Activated CD4-positive, alpha-beta T cell treated with anti-CD3 and anti-CD28 coated beads, Interleukin-2, amount 50 U/mL, for 4 hours (primary cell): ENCODE measurements around the gene ISG20L2.

ENCODE experiments used
- DNase-seq, 2 experiments: peaks; one replicate each; pipeline ENCODE4 v3.0.0-alpha.2; 2020

ISG20L2 gene

DNA sequence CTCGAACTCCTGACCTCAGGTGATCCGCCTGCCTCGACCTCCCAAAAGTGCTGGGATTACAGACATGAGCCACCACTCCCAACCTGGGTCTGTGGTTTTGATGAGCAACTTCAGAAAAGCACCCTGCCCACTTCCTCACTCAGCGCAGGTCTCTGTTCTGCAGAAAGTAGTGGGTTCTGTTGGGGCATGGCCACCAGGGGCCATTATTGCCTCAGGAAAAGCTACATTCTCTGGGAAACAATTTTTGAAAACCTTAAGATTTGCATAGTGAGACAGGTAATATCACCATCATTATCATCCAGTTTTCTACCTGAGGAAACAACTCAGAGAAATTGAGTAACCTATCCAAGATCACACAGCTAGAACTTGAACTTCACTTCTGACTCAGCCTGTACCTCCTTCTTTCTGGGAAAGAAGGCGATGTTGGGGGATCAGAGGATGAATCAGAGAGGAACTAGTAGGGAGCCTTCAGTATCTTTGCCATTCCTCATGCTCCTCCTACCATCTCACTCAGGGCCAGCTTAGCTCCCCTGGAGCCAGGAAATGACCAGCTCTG, 44.3 kb downstream of the ISG20L2 start:
- no peak for DNase-seq

DNA sequence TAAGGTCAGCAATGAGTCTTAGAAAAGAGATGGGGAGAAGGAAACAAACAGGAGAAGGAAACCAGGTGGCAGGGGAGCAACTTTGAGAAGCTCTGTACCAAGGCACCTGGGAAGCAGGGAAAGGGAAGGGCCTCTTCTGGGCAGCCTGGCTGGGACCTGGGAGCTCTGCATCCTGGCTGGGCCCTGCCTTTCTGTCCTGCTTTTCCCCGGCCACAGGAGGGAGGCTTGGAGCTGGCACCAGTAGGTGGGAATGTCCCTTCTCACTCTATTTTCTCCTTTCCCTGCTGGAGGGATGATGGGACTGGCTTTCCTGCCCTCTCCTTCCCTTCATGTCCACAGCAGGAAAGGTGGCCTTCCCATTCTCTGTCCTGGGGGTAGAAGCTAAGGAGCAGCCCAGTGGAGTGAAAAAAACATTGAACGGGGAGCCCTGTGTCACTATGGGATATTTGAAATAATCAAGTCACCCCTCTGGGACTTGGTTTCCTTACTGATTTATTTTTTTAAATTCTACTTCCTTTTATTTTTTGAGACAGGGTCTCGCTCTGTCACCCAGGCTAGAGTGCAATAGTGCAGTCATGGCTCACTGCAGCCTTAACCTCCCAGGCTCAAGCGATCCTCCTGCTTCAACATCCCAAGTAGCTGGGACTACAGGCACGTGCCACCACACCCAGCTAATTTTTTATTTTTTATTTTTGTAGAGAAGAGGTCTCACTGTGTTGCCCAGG, 46.2 kb downstream of the ISG20L2 start:
- no peak for DNase-seq

DNA sequence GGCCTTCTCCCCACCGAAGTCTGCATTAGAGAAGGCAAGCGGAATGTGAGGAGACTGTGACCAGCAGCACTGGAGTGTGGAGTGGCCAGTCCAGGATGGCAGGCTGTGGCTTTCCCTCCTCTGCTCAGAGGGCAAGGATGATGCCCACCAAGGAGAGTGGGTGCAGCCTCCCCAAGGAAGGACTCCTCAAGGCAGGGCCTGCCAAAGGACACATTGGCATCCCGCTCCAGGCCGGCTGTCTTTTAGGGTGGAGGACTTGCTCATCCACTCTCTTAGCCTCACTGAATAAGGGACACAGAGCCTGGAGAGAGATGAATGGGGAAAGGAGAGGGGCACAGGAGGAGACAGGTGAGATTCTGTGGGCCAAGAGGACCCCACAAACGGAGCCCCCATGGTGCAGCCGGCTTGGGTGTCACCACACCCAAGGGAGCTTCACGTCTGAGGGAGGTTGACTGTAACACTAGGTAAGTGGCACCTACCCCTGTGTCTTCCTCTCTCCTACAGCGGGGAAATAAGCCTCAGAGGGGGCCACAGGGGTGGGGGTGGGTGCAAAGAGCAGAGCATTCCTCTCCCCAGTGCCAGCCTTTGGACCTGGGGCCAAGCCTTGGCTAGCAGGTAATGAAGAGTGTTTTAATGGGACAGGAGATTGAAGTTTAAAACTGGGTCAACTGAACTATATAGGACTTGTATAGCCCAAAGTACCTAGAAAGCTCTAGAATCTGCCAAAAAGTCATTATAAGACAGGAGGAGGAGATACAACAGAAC, 47.2 kb downstream of the ISG20L2 start:
- DNase-seq: no peak

DNA sequence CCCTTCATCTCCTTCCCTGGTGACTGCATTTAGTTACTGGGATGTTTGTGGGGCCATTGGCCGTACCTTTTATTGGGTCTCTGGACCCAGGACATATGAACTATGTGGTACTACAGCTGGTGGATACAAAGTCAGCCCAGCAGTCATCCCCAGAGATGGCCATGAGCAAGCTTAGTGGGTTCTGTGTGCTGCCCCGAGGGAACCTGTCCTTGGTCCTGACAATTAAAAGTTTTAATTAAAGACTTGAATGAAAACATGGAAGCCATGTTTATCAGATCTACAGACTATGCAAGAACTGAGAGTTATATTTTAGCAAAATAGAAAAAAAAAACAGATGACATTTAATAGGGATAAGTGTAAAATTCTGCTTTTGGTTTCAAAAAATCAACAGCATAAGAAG, 48.5 kb downstream of the ISG20L2 start:
- no peak for DNase-seq

- DNase-seq: no peak
Measured at GRCh38 chr1:156677616-156678596, 50.7 kb downstream of the ISG20L2 start.

DNA sequence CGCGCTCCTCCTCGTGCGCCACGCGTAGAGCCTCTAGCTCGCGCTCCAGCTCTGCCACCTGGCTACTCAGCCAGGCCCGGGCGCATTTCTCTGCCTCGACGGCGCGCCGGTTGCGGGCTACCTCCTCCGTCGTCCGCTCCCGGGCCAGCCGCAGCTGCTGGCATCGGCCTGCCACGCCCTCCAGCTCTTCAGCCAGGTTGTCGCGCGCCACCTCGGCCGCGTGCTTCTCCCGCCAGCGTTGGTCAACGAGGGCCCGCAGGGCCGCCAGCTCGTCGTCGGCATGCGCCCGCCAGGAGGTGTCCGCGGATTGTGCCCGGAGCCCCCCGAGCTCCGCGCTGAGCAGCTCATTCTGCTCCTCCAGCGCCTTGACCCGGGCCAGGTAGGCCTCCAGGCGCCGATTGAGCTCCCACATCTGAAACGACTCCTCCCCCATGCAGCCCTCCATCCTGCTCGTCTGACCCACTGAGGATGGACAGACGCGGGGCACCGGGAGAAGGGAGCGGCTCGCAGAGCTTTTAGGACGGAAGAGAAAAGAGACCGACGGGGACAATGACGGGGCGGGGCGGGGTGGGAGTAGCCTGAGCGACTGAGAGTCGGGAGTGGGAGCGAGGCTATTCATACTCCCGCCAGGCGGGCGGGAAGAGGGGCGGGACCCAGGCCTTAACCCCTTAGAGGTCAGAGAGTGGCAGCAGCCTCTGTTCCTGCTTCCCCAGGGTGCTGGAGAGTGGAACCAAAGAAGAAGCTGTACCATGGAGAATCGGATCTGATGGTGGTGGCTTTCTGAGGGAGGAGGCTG, 51.5 kb downstream of the ISG20L2 start, which contains the start of gene NES:
NES (minus strand) TSS at position 588 of the 796 bp plus-strand sequence; CDS start at position 445, 143 bp downstream.
- DNase-seq: no peak

DNA sequence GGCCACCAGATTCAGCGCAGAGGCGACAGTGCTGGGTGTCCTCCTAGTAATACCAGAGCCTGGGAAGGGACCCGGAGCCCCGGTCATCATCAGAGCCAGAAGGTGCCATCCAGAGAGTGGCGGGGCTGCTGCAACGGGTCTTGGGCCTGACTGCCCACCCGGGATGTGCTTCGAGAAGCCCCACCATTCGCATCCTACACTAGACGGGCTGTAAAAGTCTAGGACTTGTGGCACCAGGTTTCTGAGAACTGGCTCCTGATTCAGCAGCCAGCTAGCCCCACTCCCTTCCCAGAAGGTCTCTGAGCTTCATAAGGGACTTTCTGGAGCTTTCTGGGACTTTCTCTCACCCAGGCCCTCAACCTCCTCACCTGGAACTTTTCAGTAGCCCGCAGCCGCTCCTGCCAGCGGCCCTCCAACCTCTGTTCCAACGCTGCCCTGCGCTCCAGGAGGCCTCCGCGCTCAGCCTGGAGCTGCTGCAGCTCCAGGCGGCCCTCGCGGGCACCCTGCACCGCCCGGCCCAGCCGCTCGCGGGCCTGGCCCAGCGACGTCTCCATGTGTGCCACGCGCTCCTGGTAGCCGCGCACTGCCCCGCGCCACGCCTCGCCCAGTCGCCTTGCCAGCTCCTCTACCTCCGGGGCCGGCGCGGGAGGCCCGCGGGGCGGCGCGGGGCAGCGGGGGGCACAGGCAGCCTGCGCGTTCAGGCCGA, 52.3 kb downstream of the ISG20L2 start:
- no peak for DNase-seq

GRCh38 chr1:156675210-156676113, 53.1 kb downstream of the ISG20L2 start:
- no peak for DNase-seq

GRCh38 chr1:156673387-156674121, 55.0 kb downstream of the ISG20L2 start:
- DNase-seq: no peak
